HG03135 (cell line): Measurements from ENCODE around the gene IRS2.

Experiments used
- ATAC-seq: cut with Tn5 transposase; IDR thresholded peaks from one replicate; pipeline ENCODE4 v1.9.1; 2021; ENCODE audit warnings: mild to moderate bottlenecking, moderate library complexity; ENCODE audit not compliant: unreplicated experiment

Gene IRS2

DNA sequence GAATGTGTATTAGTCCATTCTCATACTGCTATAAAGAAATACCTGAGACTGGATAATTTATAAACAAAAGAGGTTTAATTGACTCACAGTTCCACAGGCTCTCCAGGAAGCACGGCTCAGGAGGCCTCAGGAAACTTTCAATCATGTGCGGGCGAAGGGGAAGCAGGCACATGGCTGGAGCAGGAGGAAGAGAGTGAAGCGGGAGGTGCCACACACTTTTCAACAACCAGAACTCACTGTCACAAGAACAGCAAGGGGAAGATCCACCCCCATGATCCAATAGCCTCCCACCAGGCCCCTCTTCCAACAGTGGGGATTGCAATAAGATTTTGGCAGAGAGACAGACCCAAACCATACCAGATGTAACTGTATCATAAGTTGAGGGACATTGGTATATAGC is 72.7 kb downstream of the IRS2 start:
- no peak for ATAC-seq

DNA sequence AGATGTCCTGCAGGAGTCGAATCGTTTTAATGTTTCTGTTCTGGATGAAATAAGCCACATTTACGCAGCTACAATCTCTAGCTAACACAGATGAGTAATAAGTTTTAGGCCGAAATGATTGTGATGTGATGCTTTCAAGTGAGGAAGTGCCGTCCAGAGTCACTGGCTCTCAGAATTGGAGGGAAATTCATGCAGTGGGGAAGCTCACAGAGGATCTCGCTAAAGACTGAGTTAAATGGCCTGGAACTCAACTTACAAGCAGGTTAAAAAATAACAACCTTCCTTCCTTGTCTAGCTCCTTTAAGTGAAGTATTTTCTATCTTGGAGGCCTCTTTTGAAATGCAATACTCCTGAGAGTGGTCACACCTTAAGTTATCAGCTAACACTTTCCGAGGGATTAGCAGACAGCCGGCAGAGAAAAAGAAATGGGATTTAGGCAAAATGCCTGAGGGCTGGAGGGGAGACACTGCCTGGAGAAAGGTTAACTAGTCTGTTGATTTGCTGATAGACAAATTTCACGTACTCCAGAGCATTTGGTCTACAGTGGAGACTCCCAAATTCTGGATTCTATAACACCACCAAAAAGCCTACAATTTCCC is 74.2 kb downstream of the IRS2 start:
- ATAC-seq: no peak

DNA sequence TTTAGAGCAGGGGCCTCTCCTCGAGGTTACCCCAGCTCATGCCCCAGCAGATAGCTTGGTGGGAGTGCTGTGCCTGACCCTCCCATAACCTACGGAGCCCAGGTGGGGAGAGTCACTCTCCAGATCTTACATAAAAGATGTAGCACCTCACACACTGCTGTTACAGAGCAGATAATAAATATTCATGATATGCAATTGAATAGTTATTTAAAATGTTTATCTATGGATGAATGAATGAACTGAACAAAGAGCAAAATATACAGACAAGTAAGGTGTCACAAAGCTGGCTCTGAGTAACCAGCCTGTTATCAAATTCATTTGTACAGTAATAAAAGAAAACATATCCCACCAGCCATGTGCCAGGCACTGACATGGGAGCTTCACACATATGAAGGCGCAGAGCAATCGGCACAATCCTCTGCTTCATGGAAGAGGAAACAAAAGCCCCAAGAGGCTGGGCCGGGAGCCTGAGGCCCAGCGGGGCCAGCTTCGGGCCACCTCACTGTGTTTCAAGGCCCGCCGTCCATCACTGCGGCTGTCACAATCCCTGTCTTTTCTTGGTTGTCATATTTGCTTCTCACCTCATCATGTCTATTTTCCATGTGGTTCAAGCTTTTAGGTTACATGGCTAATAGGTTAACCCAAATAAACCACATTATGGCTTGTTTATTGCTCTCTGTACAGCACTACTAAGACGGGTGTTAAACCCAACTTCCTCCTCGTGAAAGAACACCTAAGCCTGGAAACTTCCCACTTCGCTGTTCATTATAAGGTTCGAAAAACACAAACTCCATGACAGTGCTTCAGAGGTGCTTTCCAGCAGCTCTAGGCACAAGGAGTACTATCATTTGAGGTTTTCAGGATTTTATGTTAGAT is 78.4 kb downstream of the IRS2 start:
- ATAC-seq: no peak

DNA sequence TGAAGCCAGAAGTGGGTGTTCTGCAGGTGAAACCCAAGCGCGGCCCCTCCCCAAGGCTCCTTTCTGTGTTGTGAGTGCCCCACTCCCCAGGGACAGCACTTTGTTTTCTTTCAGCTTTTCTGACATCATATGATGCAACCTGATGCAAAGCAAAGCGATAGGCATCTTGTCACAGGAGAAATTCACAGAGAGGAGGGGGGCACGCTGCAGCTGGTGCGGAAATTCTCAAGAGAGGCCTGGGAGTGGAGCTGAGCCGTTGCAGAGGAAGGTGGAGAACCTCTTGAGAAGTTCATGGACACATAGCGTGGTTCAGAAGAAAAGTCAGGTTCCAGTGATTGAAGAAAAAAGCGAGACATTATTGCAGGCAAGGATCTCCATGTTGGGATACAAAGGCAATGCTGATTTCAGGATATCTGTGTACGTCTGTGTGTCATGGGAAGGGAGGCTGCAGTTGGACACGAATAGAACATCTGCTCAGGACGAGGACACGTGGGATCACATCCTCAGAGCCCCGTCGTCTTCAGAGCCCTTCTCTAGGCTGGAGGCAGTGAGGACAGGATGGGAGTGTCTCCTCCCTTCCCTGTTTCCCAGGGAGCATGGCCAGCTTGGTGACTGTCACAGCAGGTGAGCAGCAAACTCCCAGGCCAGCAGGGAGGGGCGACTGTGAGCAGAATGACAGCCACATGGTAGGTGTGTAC is 79.2 kb downstream of the IRS2 start:
- no peak for ATAC-seq

DNA sequence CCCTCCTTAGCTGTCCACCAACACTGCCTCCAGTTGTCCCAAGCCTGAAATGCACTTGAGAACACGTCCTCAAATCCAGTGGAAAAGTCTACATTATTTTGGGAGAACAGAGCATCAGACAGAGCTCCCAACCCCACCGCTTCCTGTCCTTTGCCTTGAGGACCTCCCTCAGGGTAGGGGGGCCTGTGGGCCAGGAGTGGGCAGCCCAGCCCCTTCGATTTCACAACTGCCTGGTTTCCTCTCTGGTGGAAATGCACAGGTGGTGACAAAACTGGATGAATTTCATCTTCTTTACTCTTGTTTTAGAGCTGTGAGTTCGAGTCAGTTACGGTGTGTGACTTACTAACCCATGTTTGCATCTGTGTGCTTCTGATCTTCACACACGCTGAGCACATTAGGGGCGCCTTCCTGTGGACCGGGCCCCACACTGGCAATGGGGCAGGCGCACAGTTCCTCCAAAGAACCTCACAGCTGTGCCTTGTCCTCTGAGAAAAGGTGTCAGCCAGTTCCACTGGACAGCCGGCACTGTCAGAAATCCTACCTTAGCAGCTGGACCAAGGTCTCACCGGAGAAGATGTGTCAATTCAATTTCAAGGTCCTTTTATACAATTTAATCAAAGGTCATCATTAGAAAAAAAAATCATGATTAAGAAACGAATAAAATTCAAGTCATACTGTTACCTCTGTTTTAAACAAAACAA is 80.2 kb downstream of the IRS2 start:
- no peak for ATAC-seq

DNA sequence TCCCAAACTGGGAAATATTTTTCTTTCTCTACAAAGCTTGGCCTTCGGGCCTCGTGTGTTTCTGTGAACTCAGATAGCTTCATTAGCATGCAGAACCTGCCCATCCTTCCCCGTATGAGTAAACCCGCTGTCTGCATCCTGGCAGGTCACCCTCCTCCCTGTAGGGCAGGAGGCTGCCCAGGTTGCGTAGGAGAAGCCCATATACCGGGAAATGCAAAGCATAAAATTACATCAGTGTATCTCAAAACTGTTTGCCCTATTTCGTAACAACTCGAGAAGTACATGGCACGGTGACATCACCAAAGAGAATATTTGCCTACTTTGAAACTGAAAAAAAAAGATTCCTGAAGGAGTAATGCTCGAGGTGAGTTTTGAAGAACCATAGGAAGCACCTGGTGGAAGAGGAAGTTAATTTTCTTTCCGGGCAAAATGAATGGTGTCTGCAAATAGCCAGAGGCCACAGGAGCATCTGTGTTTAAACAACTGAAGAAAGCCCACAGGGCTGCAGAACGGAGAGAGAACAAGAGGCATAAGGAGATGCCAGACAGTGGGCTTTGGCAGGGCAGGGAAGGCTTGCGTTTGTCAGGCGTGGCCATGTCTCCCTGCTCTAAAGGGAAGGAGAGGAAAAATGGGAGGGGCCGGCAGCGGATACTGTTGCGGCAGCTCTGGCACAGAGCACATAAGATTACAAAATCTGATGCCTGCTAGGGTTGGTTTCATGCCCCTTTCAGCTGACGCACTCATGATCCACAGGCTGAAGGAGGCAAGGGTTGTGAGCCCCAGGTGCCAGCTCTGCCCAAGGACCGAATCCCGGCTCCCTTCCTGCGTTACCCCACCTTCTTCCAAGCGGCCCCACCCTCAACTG is 81.4 kb downstream of the IRS2 start:
- no peak for ATAC-seq

DNA sequence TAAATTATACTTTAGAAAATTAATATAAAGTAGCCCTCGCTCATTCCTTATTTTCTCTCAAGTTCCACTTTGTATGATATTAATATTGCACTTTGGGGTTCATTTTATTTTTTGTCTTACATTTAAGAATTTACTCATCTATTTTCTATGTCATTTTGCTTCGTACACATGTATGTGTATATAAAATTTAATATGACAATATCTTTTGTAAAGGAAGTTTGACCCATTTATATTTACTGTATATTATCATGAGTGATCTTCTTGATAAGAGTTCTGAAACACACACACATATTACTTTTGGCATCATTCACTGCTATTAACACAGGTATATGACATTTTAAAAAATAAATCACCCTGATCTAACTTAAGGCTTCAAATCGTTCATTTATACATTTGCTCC is 83.1 kb downstream of the IRS2 start:
- ATAC-seq: no peak
